Endometrial microvascular endothelial cells (primary cell): ENCODE results near the gene CDK14. TPM values are rescaled to one million over a fixed set of nuclear protein-coding genes. Genes with fewer than 3 reads are reported as not detected.

Experiments
- in situ Hi-C: cut with HindIII; loops from 2 replicates; pipeline ENCODE4 v1.10.0; 2017; ENCODE audit warnings: low sequenced_read_pairs, low pct_unique_long_range_greater_than_20kb; ENCODE audit errors: inconsistent ontology term
- total RNA-seq: library from RNA; depleted of rRNA; stranded (reverse); fragments of >200 nt; gene quantifications from one replicate; pipeline ENCODE4 v1.2.3, GENCODE V29; 2015; ENCODE audit errors: inconsistent ontology term

The CDK14 gene
- total RNA-seq, 1 donor from 2014 or later = 7.2 TPM

GRCh38 chr7:91228927-91229558 lies 632.9 kb downstream of the CDK14 start:
- in situ Hi-C loops = no loop called here

GRCh38 chr7:91230100-91230499 lies 634.0 kb downstream of the CDK14 start:
- in situ Hi-C loops = no loop called here

- in situ Hi-C loops = no loop called here
Measured at GRCh38 chr7:91230503-91230902, 634.4 kb downstream of the CDK14 start.

GRCh38 chr7:91233212-91233611 lies 637.1 kb downstream of the CDK14 start:
- in situ Hi-C loops = no loop called here

GRCh38 chr7:91235211-91235832 lies 639.2 kb downstream of the CDK14 start:
- in situ Hi-C loops = no loop called here

GRCh38 chr7:91239171-91239604 lies 643.1 kb downstream of the CDK14 start:
- in situ Hi-C loops = no loop called here

GRCh38 chr7:91239772-91240171 lies 643.7 kb downstream of the CDK14 start:
- in situ Hi-C loops = no loop called here

GRCh38 chr7:91240376-91240941 lies 644.3 kb downstream of the CDK14 start:
- in situ Hi-C loops = no loop called here

GRCh38 chr7:91242097-91242844 lies 646.1 kb downstream of the CDK14 start:
- in situ Hi-C loops = no loop called here

- in situ Hi-C loops = no loop called here
Measured at GRCh38 chr7:91243591-91244301, 647.6 kb downstream of the CDK14 start.

GRCh38 chr7:91247500-91247899 lies 651.4 kb downstream of the CDK14 start:
- in situ Hi-C loops = no loop called here

- in situ Hi-C loops = no loop called here
Measured at GRCh38 chr7:91248996-91249395, 652.9 kb downstream of the CDK14 start.

GRCh38 chr7:91249506-91250233 lies 653.5 kb downstream of the CDK14 start:
- in situ Hi-C loops = no loop called here

- in situ Hi-C loops = no loop called here
Measured at GRCh38 chr7:91250706-91251105, 654.6 kb downstream of the CDK14 start.

- in situ Hi-C loops = no loop called here
Measured at GRCh38 chr7:91251877-91252276, 655.8 kb downstream of the CDK14 start.
